ENCODE results near the gene LTBP1. TPM values are rescaled to one million over a fixed set of nuclear protein-coding genes. Genes with fewer than 3 reads are reported as not detected.

The LTBP1 gene
- total and polyA plus RNA-seq, 2 of the 13 experiments (the other 11 are each of a cell fraction or from before 2014, with no cell fraction given): 0.12 to 0.22 TPM

DNA sequence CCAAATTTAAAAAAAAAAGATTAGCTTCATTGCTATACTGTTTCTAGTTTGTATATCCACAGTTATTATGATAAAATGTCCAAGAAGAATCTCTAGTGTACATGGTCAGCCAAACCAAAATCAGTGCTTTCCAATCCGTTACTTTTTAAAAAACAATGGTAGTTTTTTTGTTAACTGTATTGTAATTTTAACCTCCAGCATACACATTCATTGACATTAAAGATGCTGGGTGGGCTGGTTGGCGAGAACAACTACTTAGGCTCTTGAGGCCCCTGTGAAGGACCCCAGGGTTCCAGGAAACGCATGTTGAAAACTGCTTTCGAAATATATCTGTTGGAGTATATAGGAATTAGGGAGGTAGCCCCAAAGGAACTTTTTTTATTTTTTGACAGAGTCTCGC, 422.4 kb downstream of the LTBP1 start:
- no peaks in the 10 kb centered on the region for H3K79me2 ChIP-seq (ENCODE audit: insufficient read depth, low read length)
- DNase-seq (ENCODE audit: low spot score) (no peak), ATAC-seq (no peak), FAIRE-seq (no peak)
- in situ Hi-C loops (cut with HindIII; ENCODE audit: extremely low pct_ligation_motif_present, low pct_unique_long_range_greater_than_20kb): no loop called here
- H4K20me1 ChIP-seq (ENCODE audit: insufficient read depth, low read length): no peaks in the 10 kb centered on the region
- TF ChIP-seq ERF (CRISPR knock-in tag; IDR thresholded peaks at IDR 0.05) (no peak), KDM2A (CRISPR knock-in tag; IDR thresholded peaks at IDR 0.05; ENCODE audit: borderline replicate concordance, low read depth) (no peak), GABPA (IDR thresholded peaks at IDR 0.05; ENCODE audit: low read depth, low read length) (no peak), GABPA (CRISPR knock-in tag; IDR thresholded peaks at IDR 0.05; ENCODE audit: low read depth) (no peak), ZZZ3 (CRISPR knock-in tag; IDR thresholded peaks at IDR 0.05; ENCODE audit: borderline replicate concordance) (no peak), SMAD3 (CRISPR knock-in tag; IDR thresholded peaks at IDR 0.05) (no peak), ZNF180 (CRISPR knock-in tag; IDR thresholded peaks at IDR 0.05; ENCODE audit: borderline replicate concordance, low read depth) (no peak), TEAD3 (CRISPR knock-in tag; optimal IDR thresholded peaks at IDR 0.05; ENCODE audit: borderline replicate concordance) (no peak), CBFB (CRISPR knock-in tag; IDR thresholded peaks at IDR 0.05) (no peak)
- TF ChIP-seq, protein P1, sequence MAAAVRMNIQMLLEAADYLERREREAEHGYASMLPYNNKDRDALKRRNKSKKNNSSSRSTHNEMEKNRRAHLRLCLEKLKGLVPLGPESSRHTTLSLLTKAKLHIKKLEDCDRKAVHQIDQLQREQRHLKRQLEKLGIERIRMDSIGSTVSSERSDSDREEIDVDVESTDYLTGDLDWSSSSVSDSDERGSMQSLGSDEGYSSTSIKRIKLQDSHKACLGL (CRISPR knock-in tag; IDR thresholded peaks at IDR 0.05): no peak
- TF ChIP-seq, protein P2, sequence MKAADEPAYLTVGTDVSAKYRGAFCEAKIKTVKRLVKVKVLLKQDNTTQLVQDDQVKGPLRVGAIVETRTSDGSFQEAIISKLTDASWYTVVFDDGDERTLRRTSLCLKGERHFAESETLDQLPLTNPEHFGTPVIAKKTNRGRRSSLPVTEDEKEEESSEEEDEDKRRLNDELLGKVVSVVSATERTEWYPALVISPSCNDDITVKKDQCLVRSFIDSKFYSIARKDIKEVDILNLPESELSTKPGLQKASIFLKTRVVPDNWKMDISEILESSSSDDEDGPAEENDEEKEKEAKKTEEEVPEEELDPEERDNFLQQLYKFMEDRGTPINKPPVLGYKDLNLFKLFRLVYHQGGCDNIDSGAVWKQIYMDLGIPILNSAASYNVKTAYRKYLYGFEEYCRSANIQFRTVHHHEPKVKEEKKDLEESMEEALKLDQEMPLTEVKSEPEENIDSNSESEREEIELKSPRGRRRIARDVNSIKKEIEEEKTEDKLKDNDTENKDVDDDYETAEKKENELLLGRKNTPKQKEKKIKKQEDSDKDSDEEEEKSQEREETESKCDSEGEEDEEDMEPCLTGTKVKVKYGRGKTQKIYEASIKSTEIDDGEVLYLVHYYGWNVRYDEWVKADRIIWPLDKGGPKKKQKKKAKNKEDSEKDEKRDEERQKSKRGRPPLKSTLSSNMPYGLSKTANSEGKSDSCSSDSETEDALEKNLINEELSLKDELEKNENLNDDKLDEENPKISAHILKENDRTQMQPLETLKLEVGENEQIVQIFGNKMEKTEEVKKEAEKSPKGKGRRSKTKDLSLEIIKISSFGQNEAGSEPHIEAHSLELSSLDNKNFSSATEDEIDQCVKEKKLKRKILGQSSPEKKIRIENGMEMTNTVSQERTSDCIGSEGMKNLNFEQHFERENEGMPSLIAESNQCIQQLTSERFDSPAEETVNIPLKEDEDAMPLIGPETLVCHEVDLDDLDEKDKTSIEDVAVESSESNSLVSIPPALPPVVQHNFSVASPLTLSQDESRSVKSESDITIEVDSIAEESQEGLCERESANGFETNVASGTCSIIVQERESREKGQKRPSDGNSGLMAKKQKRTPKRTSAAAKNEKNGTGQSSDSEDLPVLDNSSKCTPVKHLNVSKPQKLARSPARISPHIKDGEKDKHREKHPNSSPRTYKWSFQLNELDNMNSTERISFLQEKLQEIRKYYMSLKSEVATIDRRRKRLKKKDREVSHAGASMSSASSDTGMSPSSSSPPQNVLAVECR (CRISPR knock-in tag; IDR thresholded peaks at IDR 0.05; ENCODE audit: borderline replicate concordance): no peak
- TF ChIP-seq, protein P3, sequence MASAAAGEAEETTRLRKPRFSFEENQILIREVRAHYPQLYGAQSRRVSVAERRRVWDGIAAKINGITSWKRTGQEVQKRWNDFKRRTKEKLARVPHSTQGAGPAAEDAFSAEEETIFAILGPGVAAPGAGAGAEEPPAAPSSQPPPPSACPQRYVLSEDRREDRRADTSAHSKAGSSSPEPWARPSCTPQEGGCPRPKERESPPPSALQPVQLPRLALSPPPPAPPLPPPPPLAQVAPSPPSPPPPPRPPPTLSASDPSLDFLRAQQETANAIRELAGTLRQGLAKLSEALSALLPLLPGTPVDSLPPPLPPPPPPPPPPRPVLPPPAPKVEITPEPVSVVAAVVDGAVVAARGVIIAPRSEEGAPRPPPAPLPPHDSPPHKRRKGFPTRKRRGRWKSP (CRISPR knock-in tag; IDR thresholded peaks at IDR 0.05): no peak
- TF ChIP-seq, protein P4, sequence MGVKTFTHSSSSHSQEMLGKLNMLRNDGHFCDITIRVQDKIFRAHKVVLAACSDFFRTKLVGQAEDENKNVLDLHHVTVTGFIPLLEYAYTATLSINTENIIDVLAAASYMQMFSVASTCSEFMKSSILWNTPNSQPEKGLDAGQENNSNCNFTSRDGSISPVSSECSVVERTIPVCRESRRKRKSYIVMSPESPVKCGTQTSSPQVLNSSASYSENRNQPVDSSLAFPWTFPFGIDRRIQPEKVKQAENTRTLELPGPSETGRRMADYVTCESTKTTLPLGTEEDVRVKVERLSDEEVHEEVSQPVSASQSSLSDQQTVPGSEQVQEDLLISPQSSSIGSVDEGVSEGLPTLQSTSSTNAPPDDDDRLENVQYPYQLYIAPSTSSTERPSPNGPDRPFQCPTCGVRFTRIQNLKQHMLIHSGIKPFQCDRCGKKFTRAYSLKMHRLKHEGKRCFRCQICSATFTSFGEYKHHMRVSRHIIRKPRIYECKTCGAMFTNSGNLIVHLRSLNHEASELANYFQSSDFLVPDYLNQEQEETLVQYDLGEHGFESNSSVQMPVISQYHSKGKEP (CRISPR knock-in tag; IDR thresholded peaks at IDR 0.05): no peak
- TF ChIP-seq, protein P5, sequence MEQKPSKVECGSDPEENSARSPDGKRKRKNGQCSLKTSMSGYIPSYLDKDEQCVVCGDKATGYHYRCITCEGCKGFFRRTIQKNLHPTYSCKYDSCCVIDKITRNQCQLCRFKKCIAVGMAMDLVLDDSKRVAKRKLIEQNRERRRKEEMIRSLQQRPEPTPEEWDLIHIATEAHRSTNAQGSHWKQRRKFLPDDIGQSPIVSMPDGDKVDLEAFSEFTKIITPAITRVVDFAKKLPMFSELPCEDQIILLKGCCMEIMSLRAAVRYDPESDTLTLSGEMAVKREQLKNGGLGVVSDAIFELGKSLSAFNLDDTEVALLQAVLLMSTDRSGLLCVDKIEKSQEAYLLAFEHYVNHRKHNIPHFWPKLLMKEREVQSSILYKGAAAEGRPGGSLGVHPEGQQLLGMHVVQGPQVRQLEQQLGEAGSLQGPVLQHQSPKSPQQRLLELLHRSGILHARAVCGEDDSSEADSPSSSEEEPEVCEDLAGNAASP (CRISPR knock-in tag; IDR thresholded peaks at IDR 0.05; ENCODE audit: borderline replicate concordance): no peak
- no peaks in the 10 kb centered on the region; a peak in 1 of 5 replicates for H3K36me3 ChIP-seq (replicated peaks in 1 of 2; ENCODE audit: control insufficient read depth in 1 of 2, insufficient read depth in 2 of 2, low read length in 2 of 2)
- WGBS (ENCODE audit: low lambda C conversion rate): 28% methylated on average over 5 of the region's 5 CpGs
- ChIA-PET CTCF (ENCODE audit: low intra/inter-chr PET ratio, low total read pairs) (no interaction called here), POLR2A (no interaction called here)
- no peak overlapping the region for H3K9ac ChIP-seq (ENCODE audit: insufficient read depth, low read depth, low read length)
- H3K4me3 ChIP-seq (replicated peaks in 1 of 3; ENCODE audit: insufficient read depth in 1 of 3, low read depth in 2 of 3, low read length in 3 of 3): no peak overlapping the region
- no peaks in the 10 kb centered on the region for H3K9me3 ChIP-seq (ENCODE audit: low read length)
- intact Hi-C loops (cut with micrococcal nuclease; ENCODE audit: unreplicated experiment): no loop called here
- BruUV-seq (replicated peaks): no TSS peak
- peaks cover 0 to 13% of the 10 kb centered on the region in 2 experiments; a peak in 1 of 5 replicates for H3K27me3 ChIP-seq (ENCODE audit: control insufficient read depth in 1 of 2, insufficient read depth in 2 of 2, low read length in 2 of 2)
- H3K4me2 ChIP-seq (ENCODE audit: low read depth, low read length): no peak overlapping the region
- no peaks in the 10 kb centered on the region for H3K4me1 ChIP-seq (ENCODE audit: insufficient read depth, low read length)
- no peak overlapping the region for H3K27ac ChIP-seq (ENCODE audit: extremely low read length, insufficient read depth, low read length)
- no peak overlapping the region for H2AFZ ChIP-seq (ENCODE audit: low read length)

Measured in HepG2 (cell line).